NCI-H69 (cell line): ENCODE data around the gene CD7.
A peak's percentile ranks its signal among the peaks of the same experiment; 100 is the strongest.

Source experiments
- DNase-seq: peaks from one replicate; lab custom pipeline; 2025; lab: John Stamatoyannopoulos, UW

The CD7 gene

GRCh38 chr17:82298538-82299421, 18.6 kb downstream of the CD7 start:
- no peak for DNase-seq

DNA sequence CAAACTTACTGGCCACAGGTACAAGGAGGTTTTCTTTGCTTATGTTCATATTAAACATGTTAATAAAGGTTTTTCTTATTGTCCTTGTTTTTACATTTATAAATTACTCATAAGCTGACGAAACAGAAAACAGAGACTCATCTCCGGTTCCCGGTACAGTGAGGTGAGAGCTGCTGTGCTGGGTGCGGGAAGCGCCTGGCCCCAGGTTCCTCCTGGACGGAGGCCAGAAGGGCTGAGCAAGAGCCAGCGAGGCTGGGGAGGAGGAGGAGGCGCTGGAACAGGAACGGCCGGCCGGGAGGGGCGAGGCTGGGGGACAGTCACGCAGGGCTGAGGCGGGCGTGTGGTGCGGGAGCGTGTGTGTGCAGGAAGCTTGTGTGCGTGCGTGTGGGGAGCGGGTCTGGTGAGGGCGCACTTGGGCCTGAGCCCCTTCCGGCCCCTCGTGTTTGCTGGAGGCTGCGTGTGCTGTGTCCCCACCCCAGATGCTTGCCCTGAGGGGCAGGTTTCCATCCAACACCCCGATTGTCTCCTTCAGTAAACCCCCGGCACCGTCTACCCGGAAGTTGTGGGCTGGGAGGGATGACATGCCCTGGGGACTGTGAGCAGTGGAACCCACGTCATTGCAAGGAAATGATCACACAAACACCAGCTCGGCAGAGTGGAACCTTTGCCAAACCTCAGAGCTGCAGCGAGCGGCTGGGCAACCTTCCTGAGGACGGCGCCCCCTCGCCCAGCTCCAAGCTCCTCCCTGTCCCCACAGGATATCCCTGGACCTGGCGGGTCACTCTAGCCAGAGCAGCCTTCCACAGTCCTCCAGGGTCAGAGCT, 19.5 kb downstream of the CD7 start:
- DNase-seq: peak; percentile 87

- DNase-seq: peak; percentile 74
Observed at GRCh38 chr17:82297280-82297713, 20.1 kb downstream of the CD7 start.

GRCh38 chr17:82296511-82297279, 20.7 kb downstream of the CD7 start:
- peak; percentile 78 for DNase-seq

- no peak for DNase-seq
Observed at GRCh38 chr17:82295472-82295814, 22.0 kb downstream of the CD7 start.

GRCh38 chr17:82294064-82294773, 23.2 kb downstream of the CD7 start:
- no peak for DNase-seq

- peak; percentile 100 for DNase-seq
Observed at GRCh38 chr17:82292251-82293154, 24.9 kb downstream of the CD7 start.

GRCh38 chr17:82291582-82292250, 25.7 kb downstream of the CD7 start:
- DNase-seq: no peak

DNA sequence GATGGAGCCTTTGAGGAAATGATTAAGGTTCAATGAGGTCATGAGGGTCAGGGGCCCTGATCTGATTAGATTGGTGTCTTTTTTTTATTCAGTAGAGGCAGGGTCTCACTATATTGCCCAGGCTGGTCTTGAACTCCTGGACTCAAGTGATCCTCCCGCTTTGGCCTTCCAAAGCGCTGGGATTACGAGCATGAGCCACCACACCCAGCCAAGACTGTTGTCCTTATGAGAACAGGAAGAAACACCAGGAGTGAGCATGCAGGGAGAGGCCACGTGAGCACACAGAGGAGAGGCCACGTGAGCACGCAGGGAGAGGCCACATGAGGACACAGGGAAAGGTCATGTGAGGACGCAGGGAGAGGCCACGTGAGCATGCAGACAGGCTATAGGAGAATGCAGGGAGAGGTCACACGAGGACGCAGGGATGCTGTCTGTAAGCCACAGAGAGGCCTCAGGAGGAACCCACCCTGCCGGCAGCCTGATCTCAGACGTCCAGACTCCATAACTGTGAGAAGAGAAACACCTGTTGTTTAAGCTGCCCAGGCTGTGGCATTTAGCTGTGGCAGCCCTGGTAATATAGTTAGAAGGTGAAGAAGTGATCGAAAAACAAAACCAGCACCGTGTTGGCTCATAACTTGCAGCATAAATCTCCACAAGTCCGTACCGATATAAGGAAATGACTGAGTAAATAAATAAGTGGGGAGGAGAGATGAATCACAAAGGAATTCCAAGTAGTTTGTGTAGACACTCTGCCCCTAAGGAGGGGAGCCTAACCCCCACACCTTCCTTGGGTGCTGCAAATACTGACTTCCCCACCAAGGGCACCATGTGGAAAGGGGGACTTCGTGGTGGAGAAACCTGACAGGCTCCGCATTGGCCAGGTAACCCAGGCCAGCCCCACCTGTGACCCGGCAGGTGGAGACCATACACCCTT, 29.3 kb downstream of the CD7 start:
- DNase-seq: peak; percentile 39

- no peak for DNase-seq
Observed at GRCh38 chr17:82287013-82287867, 30.2 kb downstream of the CD7 start.

DNA sequence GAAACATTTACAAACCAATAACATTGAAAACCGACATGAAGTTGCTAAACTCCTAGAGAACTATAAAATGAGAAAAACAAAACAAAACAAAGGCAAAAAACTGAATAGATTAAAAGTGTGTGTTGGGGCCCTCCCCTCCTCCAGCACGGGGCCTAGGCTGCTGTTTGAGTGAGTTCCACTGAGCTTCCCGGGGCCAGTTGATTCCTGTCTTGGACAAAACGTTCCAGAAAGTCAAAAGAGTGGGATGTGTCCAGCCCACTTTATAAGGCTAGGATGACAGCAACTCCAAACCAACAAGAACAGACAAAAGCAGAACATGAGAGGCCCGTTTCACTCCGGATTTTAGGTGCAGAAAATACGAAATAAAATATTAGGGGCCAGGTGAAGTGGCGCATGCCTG, 32.3 kb downstream of the CD7 start:
- no peak for DNase-seq

DNA sequence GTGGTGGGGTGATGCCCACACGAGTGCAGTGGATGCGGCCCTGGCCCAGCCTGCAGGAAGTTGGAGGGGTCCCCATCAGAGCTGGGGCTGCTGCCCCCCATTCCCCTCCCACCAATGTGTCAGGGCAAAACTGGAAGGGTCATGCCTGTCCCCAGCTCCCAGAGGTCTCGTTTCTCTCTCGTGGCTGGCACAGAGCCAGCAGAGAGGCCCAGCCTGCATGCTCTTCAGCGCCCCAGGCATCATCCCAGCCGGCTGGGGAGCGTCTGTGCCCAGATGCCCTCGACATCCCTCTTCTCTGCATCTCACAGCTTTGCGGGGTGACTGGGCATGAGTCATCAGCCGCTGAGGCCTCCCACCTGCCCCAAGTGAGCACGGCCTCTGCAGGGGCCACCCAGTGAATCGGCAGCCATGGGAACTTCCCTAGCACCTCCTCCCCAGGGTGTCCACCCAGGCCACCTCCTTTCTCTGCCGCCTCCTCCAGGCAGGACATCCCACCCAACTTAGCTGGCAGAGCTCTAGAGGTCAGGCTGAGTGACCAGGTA, 34.1 kb downstream of the CD7 start:
- DNase-seq: peak; percentile 91

DNA sequence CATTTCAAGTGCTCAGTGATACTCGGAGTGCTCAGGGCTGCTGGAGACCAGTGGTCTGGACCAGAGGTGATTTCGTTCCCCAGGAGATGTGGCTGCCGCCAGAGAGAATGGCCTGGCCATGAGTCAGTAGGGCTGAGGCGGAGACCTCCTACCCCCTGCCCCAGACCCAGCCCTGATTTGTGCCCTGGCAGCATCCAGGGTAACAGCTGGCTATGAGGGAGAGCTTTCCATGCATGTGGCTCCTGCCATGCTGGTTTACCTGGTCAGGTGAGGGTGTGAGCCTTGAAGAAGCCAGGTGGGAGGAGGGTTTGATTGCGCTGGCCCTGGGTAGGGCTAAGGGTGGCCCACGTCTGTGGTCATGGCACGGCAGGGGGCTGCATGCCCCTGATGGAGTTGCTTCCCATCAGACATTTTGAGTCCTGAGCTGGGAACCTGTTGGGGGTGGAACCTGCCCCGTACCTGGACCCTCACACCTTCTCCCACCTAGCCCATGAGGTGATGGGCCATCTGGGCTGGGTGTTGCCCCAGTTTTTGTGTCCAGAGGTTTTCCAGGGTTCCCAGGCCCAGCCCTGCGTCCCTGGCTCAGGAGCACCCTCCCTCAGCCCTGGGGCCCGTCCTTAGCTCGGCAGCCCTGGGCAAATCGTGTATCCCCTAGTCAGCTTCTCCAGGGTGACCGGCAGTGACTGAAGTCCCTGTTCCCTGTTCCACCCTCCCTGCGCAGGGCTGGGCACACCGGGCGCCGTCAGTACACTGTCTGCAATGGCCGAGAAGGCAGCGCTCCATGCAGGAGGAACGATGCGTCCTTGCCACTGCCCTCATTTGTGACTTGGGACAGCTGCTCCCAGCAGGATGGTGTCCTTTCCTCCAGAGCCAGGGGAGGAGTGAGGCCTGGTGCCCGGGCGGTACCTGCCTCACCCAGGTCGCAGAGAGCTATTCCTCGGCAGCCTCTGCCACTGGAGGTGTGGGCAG, 34.9 kb downstream of the CD7 start:
- no peak for DNase-seq

DNA sequence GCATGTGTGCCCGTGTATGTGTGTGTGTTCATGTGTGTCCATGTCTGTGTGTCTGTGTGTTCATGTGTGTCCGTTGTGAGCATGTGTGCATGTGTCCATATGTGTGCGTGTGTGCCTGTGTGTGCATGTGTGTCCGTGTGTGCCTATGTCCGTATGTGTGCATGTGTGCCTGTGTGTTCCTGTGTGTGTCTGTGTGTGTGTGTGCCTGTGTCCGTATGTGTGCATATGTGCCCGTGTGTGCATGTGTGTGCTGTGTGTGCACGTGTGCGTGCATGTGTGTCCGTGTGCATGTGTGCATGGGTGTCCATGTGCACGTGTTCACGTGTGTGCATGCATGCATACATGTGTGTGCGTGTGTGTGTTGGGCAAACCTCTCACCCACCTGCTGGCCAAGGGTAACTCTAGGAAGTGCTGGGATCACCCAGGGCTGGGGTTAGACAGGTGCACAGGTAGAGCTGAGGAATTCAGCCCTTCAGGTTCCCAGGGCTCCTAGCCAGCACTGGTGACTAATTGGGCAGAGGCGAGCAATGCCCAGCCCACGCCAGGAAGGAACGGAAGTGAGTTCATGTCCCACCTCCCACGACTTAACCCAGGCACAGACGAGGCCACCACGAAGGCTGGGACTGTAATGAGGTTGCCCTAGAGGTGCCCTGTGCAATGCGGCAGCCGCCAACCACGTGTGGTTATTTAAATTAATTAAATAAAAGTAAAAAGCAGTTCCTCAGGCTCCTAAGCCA, 35.7 kb downstream of the CD7 start:
- DNase-seq: no peak

- no peak for DNase-seq
Observed at GRCh38 chr17:82281076-82281475, 36.3 kb downstream of the CD7 start.

GRCh38 chr17:82280537-82280936, 36.9 kb downstream of the CD7 start:
- DNase-seq: no peak
